T-helper 1 cell (primary cell): ENCODE results near the gene SNRNP35.
A peak's percentile ranks its signal among the peaks of the same experiment; 100 is the strongest.
"Not testable (repeated sequence)": the region's sequence is repeated elsewhere in the genome, so short reads cannot be mapped to it uniquely, and the experiment has no call there.

Experiments
- DNase-seq, 5 donors: peaks; one replicate each; pipeline ENCODE4 v3.0.0-alpha.2; 2012 to 2020

SNRNP35 gene

DNA sequence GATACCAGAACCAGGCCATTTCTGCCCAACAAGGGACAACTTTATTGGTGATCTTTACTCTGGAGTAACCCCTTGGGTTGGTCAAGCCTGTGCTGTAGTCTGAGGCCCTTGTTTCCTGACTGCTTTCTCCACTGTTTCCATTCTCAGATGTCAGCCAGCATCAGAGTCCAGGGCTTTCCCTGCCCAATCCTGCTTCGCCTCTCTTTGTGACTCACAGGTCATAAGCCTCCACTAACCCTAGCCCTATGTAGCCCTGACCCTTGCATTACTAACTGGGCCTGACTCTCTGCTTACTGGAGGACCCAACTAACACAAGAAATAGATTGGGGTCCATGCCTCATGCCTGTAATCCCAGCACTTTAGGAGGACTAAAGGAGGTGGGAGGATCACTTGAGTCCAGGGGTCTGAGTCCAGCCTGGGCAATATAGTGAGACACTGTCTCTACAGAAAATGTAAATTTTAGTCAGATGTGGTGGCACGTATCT lies 8.6 kb upstream of the SNRNP35 start:
- no peak for DNase-seq

DNA sequence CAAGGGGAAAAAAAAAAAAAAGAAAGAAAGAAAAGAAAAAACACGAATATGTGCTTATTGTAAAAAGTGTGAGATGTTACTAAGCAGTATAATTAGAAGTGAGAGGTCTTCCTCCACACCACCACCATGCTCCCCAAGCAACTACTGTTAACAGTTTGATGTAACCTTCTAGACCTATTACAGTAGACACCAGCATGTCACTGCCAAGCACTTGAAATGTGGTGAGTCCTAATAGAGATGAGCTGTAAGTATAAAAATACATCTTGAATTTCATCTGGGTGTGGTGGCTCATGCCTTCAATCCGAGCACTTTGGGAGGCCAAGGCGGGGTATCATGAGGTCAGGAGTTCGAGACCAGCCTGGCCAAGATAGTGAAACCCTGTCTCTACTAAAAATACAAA lies 8.1 kb upstream of the SNRNP35 start:
- DNase-seq, result peak in 1 of 5 donors; percentile 18

GRCh38 chr12:123450636-123451035 lies 7.3 kb upstream of the SNRNP35 start:
- no peak for DNase-seq

DNA sequence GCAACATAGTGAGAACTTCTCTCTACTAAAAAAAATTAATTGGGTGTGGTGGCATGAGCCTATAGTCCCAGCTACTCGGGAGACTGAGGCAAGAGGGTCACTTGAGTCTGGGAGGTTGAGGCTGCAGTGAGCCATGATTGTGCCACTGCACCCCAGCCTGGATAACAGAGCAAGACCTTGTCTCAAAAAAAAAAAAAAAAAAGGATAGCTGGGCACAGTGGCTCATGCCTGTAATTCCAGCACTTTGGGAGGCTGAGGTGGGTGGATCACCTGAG lies 5.7 kb upstream of the SNRNP35 start:
- peak in 1 of 5 donors; percentile 17 for DNase-seq

DNA sequence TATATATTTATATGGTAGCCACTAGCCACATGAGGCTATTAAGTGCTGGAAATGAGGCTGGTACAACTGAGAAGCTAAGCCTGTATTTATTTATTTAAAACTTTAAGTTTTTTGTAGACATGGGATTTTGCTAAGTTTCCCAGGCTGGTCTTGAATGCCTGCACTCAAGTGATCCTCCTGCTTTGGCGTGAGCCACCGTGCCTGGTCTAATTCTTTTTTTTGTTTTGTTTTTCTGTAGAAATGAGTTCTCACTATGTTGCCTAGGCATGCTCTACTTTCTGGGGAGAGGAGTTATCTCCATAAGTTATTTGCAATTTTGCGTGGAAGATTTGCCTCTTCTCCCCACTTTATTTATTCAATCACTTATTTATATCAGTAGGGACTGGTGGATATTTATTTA lies 4.8 kb upstream of the SNRNP35 start:
- DNase-seq, result peak in 1 of 5 donors; percentile 27

DNA sequence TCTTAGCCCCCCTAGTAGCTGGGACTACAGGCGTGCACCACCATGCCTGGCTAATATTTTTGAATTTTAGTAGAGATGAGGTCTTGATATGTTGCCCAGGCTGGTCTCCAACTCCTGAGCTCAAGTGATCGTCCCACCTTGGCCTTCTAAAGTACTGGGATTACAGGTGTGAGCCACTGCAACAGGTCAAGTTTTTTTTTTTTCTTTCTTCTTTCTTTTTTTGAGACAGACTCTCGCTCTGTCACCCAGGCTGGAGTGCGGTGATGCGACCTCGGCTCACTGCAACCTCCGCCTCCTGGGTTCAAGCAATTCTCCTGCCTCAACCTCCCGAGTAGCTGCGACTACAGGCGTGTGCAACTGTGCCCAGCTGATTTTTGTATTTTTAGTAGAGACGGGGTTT lies 5.2 kb downstream of the SNRNP35 start:
- not testable (repeated sequence) for DNase-seq

GRCh38 chr12:123465084-123465483 lies 7.1 kb downstream of the SNRNP35 start:
- DNase-seq, result no peak

DNA sequence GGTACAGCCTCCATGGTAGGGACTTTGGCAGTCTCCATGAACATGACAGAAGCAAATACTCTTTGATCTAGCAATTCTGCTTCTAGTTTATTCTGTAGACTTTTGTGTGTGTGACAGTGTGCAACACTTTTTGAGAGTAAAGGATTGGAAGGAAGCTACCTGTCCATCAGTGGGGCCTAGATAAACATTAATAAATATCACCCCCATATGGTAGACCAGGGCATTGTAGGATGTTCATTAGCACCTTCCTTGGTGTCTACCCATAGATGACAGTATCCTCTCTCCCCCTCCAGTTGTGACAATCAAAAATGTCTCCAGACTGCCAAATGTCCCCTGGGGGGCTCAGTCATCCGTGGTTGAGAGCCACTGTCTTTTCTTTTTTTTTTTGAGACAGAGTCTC lies 10.8 kb downstream of the SNRNP35 start:
- peak in 1 of 5 donors; percentile 20 for DNase-seq

DNA sequence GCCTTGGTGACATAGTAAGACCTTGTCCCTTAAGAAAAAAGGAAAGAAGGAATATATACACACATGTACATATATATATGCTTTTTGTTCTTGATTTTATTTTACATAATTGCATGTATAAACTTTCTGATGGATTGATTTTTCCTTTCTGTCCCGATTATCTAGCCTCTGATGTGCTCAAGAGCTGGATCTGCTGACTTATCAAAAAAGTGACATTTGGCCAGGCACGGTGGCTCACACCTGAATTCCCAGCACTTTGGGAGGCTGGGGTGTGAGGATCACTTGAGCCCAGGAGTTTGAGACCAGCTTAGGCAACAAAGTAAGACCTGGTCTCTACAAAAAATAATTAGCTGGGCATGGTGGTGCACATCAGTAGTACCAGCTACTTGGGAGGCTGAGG lies 12.0 kb downstream of the SNRNP35 start:
- no peak for DNase-seq

GRCh38 chr12:123471374-123472068 lies 13.6 kb downstream of the SNRNP35 start:
- DNase-seq, result no peak

DNA sequence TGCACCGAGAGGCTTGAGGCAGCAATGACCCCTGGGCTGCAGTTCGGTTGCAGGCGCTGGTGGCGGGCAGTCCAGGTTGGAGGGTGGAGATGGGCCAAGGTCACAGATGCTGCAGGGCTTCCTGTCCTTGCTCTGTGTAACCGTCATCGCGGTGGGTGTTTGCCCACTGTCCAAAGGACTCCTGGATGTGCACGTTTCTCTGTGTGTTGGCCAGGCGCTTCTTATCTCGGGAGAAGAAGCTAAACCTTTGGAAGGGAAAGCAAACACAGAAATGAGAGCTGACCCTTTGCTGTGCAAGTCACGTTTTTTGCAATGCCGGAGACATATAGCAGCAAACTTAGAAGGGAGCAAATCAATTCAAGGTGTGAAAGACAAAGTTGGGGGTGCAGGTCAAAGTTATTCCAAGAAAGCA lies 14.5 kb downstream of the SNRNP35 start:
- DNase-seq, result no peak

DNA sequence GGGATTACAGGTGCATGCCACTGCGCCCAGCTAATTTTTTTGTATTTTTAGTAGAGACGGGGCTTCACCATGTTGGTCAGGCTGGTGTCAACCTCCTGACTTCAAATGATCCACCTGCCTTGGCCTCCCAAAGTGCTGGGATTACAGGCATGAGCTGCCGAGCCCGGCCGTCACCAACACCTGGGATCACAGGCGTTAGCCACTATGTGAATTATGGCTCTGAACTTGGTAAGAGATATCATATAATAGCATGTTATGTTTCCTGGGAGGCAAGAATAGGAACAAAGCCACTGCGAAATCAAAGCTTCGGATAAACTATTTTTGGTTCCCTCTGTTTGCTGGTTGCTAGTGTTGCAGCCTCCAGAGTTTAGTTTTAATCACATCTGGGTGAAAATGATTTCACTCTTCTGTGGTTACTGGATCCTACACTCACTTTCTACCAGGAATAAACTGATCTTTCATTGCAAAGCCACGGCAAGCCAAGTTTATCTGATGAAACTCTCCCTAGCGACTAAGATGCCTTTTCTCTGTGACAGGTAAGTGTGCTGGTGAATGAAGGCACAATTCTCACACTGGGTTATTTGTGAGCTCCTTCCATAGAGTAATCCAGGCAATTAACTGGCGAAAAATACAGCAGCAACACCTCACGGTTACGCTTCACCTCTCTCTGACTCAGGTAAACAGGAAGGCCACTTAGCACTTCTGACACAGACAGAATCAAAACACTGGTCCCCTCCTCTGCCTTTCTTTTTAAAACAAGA lies 16.7 kb downstream of the SNRNP35 start:
- no peak for DNase-seq

DNA sequence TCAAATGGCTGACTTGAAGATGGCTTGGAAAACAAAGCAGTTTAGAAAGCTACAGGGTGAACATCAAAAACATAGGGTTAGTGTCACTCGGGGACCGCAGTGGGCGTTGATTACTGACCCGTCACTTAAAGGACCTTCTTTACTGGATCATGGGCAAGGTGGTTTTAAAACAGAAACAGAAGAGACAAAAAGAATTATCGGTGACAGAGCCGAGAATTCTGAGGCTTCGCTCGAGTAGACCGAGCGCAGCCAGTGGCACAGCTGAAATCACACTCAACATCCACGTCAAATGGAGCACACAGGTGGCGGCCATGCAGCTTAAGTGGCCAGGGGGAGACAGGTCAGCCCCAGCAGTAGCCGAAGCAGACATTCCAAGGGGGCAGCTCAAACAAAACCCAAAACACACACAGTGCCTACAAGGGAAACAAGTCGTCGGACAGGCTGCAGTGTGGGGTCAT lies 17.3 kb downstream of the SNRNP35 start:
- DNase-seq, result no peak

DNA sequence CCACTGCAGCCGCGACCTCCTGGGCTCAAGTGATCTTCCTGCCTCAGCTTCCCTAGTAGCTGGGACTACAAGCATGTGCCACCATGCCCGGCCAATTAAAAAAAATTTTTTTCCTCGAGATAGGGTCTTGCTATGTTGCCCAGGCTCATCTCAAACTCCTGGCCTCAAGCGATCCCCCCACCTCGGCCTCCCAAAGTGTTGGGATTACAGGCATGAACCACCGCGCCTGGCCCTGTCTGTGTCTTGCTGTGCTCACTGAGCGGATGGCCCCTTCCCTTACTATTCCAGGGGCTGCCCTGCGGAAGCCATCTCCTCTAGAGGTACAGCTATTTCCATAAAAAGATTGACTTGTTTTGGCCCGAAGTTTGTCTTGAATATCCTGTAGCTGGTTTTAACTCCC lies 20.1 kb downstream of the SNRNP35 start:
- no peak for DNase-seq

DNA sequence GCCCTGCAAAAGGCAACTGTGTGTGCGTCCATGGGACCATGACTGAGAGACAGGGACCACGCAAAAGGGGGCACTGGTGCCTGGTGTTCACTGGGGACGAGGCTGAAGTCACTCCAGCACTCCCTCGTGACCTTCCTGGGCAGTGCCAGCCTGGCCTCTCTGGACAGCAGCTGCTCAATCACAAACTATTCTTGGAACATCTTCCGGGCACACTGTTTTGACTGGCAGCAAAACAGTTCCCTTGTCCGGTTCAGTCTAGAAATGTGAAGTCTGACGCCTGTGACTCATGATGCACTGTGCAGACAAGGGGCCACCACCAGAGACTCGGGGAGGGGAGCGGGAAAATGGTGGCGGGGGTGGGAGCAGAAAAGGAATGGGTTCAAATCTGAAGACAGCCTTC lies 20.8 kb downstream of the SNRNP35 start:
- DNase-seq, result no peak

- DNase-seq, result no peak
Observed at GRCh38 chr12:123479442-123480180, 21.7 kb downstream of the SNRNP35 start.

GRCh38 chr12:123481251-123481650 lies 23.3 kb downstream of the SNRNP35 start:
- not testable (repeated sequence) for DNase-seq

DNA sequence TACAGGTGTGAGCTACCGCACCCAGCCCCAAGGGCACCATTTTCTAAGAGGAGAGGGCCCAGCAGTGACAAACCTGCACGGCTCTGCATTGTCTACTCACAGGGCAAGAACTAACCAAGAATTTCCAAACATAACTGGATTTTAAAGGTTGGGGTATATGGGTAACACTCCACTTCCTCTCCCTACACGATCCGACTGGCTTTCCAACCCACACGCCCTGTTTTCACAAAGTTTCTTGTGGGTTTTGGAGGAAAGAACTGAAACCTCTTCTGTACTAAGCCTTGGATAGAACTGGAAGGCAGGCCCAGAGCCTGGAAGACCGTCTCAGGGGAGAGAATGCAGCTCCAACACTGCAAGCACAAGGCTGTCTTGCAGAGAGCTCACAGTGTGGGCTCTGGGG lies 24.9 kb downstream of the SNRNP35 start:
- no peak for DNase-seq

DNA sequence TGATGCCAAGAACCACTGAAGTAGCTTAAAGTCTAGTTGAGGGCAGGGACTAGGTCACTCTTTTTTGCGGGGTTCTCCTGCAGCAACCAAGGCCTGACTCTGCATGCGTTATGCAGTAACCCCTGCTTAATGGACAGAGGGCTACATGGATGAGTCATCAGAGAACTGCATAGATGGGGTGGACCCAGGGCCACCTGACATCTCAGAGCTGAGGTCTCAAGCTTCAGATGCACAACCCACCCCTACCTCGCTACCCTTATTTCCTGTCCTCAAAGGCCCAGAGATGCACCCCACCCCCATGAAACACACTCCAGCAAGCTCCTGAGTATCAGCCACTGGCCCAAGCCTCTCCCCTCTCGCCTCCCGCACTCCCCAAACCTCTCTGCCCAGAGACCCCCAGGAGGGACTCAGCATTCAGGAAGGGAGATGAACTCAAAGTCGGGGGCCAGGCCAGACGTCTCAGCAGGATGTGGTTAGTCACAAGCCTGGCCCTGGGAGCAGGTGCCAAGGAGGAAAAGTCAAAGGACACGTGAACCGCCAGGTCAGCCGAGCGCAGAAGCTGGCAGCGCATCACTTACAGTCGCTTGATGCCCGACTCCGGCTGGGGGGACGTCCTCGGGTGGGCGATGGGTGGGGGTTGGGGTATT lies 25.8 kb downstream of the SNRNP35 start:
- no peak for DNase-seq

DNA sequence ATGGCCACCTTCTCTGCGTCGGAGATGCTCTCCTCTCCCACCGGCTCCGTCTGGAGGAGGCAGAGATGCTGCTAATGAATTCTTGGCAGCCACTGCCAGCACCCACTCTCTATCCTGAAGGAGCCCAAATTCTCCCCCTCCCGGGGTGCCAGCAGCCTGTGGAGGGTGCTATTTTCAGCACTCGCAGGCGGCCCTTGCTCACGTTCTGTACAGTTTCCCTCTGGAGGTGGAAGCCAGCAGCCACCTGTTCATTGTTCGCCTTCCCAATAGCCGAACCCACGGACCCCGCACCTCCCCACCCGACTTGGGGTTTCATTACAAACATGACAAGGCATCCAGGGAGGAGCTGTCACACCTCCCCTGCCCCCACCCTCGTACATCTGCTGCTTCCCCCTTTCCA lies 27.8 kb downstream of the SNRNP35 start:
- no peak for DNase-seq

- DNase-seq, result no peak
Observed at GRCh38 chr12:123487428-123487827, 29.5 kb downstream of the SNRNP35 start.

DNA sequence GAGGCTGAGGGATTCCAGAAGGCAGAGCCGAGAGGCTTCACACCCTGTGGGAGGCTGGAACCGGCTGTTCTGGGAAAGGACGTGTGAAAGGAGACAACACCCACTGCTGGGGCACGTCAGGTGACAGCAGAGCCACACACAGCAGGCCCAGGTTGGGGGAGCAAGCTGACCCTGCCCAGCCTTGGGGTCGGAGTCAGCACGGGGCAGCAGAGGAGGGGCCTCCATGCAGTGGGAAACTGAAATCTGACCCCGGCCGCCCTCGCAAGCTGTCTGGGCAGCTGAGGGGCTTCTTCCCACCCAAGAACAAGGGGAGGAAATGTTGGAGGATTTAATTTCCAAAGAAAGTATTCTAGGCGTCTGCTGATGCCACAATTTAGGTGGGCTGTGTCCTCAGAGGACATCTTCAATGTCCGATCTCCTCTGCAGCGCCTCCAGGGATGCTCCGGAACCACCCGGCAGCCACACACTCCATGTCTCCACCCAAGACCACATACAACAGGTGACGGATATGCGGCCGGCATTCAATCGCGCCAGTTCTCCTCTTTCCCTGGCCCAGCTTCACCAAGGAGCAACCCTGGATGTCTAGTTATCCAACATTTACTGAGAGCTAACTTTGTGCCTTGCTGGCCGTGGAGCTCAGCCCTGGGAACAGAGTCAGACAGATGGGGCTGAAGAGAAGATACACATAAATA lies 30.7 kb downstream of the SNRNP35 start:
- DNase-seq, result no peak

GRCh38 chr12:123489580-123489979 lies 31.6 kb downstream of the SNRNP35 start:
- DNase-seq, result no peak
